GM19463 (cell line): ENCODE results near the gene ATPAF1.
"Not testable (repeated sequence)": the region's sequence is repeated elsewhere in the genome, so short reads cannot be mapped to it uniquely, and the experiment has no call there.

Source experiments
- ATAC-seq: cut with Tn5 transposase; IDR thresholded peaks from one replicate; pipeline ENCODE4 v1.9.1; 2021; ENCODE audit warnings: mild to moderate bottlenecking, moderate library complexity; ENCODE audit not compliant: unreplicated experiment

The ATPAF1 gene

DNA sequence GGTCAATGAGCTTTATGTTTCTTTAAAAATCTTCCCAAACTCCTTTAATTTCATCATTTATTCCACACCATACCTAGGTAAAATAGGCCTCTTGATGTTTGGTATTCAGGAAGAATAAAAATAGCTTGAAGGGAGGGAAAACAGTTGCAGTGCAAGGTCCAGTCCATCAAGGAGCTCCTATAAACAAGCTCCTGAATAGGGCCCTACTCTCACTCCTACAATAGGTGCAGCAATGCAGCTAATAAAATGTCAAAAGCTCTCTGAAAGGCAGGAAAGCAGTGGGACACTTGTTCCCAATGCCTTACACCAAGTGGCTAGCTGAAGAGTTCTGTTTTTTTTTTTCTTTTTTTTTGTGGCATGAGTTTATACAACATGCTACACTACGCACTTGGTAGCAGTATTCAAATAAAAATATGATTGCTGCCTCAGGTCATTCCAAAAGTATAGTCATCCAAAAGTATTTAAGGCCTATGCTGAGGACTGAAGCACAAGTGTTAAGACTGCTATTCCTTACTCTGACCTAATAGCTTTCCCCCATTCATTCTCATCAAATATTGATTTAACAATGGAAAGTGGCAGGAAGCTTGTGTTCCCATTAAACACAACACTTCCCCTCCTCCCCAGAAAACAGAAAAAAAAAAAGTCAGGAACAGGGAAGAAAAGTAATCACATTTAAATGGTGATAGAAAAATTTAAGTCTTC, 13.3 kb upstream of the ATPAF1 start:
- ATAC-seq: no peak

DNA sequence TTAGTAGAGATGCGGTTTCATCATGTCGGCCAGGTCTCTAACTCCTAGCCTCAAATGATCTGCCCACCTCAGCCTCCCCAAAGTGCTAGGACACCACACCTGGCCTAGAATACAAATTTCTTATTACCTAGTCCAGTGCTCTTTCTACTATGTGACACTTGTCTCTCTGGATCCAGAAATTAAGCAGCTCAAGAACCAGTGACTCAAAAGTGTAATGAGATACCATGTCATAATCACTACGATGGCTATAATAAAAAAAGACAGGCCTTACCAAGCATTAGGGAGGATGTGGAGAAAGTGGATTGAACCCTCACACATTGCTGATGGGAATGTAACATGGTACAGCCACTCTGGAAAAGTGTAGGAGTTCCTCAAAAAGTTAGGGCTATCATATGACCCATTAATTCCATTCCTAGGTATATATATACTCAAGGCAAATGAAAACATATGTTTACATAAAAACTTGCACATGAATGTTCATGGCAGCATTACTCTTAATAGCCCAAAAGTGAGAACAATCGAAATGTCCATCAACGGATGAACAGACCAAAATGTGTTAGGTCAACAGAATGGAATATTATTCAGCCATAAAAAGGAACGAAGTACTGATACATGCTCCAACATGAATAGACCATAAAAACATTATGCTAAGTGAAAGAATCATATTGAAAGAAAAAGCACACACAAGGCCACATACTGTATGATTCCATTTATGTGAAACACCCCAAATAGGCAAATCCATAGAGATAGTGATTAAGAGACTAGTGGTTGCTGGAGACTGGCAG, 11.8 kb upstream of the ATPAF1 start:
- ATAC-seq: no peak

DNA sequence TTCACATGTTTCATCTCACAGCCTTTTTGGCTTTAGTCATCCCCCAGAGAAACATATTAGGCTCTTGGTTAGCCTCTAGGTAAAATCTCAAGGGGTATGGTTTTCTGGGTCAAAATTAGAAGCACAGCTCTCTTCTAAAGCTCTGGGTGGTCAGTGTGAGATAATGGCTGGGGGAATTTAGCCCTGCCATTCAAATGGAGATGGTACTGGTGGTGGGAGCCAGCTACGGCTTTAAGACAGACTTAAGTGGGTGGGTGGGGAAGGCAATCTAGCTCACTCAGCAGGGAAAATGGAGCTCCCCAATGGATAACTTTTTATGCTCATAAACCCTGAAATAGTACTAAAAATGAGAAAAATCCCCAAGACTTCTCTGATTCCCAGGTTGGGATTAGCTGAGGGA, 9.2 kb upstream of the ATPAF1 start:
- ATAC-seq: no peak

DNA sequence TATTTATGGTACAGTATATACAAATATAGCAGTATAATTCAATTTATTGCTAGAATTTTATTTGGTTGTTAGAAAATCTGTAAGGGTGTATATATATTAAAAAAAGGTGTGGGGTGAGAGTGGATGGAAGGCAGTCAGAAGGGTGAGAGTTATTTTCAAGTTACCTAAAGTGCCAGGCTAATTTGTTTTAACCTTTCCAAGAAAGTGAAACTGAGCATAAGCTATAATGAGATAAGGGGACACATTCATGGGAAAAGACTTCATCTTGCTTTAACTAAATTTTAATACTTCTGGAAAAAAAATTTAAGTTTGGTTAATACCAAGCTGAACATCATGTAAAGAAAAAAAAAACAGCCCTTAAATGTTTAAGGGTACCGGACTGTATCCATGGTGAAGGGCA, 8.4 kb upstream of the ATPAF1 start:
- ATAC-seq: no peak

DNA sequence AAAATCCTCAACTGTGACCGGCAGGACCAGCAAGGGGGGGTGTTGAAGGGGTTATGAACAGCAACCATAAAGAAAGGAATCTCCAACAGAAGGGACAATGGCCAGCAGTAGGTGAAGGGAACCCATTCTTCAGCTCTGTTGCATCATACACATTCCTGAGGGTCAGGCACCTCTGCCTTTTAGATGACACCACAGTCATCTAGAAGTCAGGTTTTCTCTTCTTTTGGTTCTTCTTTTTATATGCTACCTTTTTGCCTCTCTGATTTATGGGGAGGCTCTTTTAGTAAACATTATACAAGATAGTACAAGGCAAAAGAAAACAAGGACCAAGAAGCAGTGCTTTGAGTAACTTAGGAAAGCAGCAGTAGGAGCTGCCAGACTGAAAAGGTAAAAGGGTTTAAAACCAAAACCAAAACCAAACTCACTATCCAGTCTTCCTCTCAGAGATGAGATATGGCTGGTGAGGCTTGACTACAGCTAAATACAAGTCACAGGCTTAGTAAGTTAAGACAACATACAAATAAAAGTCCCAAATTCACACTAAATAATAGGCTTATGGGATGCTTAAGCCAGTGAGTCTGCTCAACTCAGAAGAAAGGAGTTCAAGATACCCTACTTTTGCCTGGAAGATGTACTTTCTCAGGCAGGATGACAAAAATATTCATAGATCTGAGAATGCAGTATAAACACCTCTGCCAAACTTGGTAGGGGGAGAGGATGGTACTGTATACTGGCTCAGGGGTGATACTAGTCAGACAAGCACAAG, 7.6 kb upstream of the ATPAF1 start:
- peak; percentile 61 for ATAC-seq

DNA sequence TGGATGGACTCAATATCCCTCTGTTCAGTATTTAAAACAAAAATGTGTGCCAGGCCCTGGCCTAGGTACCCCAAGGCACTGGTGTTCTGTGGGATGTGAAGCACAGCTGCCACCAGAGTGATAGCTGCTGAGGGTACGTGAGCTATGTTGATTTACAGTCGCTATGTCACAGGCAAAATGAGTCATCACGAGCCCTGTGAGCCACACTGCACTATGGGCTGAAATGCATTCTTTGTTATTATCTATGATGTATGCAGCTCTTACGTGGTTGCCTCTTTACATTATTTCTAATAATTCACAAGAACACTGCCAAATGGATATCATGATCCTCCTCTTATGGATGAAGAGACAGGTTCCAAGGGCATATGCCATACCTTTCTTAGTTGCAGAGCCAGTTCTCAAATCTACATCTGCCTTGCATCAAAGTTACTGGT, 5.6 kb upstream of the ATPAF1 start:
- no peak for ATAC-seq

DNA sequence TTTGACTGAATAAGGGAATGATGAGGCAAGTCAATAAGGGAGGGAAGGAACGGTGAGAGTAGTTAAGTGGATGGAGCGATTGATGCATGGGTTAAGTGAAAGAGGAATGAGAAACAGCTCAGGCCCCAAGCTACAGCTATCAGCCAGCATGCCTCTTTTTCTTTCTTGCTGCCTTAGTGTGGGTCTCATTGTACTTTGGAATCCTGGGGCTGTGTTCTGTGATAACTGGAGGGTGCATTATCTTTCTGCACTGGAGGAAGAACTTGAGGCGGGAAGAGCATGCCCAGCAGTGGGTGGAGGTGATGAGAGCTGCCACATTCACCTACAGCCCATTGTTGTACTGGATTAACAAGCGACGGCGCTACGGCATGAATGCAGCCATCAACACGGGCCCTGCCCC, 4.5 kb upstream of the ATPAF1 start:
- no peak for ATAC-seq

DNA sequence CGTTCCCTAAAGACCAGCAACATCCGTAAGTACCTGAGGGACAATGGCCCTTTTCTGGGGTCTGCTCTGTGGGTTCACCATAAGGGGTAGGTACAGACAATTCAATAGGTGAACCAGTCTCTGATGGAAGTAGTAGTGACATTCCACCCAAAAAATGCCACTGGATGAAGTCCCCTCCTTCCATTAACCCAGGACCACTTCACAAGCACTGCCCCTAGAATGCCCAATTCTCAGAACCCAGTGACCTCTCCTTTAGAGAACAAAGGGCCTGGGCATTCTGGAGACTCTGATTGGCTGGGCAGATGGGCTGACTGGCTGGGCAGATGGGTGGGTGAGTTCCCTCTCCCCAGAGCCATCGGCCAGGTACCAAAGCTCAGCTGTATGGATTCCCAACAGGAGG, 3.4 kb upstream of the ATPAF1 start, which contains the start of gene TEX38:
TSS of gene TEX38 (plus strand) at position 301 of the 400 bp plus-strand sequence. CDS start at position 382, 81 bp downstream.
- no peak for ATAC-seq

DNA sequence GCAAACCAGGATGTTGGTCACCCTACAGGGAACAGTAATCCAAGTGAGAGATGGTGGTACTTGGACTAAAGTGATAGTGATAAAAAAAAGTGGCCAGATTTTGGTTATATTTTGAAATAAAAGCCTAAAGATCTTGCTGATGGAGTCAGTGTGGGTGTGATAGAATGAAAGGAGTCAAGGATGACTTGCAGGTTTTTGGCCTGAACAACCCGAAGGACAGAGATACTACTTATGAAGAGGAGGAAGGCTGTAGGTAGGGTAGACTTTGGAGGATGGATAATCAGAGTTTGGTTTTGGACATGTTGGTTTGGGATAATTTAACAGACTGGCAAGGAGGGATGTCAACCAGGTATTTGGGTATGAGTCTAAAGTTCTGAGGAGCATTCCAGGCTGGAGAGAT, 2.0 kb upstream of the ATPAF1 start:
- ATAC-seq: no peak

DNA sequence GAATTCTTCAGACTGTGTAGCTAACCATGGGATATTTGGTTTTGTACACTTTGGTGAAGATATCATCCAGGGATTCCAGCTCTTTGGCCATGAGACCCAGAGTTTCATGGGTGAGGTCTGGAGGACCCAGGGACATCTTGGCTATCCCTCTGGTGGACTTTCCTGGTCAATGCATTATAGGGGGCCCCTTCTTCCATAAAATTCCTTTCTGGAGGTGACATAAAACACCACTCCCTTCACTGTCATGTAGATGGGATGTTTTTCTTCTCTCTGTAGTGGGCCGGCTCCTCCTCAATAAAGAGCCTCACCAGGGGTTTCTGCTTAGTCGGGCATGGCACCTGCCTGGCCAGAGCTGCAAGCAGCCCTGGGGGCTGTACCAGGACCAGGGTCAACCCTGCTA, 2.2 kb downstream of the ATPAF1 start:
- no peak for ATAC-seq

DNA sequence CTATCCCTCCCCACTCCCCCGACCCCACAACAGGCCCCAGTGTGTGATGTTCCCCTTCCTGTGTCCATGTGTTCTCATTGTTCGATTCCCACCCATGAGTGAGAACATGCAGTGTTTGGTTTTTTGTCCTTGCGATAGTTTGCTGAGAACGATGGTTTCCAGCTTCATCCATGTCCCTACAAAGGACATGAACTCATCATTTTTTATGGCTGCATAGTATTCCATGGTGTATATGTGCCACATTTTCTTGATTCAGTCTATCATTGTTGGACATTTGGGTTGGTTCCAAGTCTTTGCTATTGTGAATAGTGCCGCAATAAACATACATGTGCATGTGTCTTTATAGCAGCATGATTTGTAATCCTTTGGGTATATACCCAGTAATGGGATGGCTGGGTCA, 5.2 kb downstream of the ATPAF1 start:
- ATAC-seq: not testable (repeated sequence)

DNA sequence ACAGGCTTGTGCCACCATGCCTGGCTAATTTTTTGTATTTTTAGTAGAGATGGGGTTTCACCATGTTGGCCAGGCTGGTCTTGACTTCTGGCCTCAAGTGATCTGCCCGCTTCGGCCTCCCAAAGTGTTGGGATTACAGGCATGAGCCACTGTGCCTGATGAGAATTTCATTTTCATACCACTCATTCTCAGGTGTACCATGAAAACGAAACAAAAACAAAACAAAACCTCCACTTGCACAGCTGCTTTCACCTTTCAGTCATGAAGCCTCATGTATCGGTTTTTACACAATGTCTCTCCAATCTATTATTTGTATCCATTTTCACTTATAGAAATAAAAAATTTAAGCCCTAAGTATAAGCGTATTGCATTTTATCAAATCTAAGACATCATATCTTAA, 8.0 kb downstream of the ATPAF1 start:
- not testable (repeated sequence) for ATAC-seq

DNA sequence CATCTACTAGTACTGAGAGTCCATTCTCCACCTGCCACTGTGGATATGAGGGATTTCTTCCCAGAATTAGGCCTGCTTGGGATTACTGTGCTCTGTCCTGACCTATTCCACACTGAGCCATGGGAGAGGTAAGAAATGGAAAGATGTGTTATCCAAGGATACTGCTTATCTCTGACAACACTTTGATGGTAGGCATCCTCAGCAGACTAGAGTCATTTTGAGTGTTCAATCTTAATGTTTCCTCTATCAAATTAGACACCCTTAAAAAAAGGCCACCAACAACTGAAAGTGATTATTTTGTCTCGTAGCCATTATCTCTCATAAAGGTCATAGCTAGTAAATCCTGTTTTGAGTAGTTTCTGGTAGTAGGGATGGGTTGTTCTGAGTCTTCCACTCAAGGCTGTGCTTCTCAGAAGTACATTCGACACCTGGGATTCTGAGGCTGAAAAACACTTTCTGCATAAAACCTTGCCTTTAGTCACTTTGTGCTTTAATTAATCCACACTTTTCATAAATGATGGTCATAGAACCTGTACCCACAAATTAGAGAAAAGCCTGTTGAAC, 8.8 kb downstream of the ATPAF1 start:
- no peak for ATAC-seq

DNA sequence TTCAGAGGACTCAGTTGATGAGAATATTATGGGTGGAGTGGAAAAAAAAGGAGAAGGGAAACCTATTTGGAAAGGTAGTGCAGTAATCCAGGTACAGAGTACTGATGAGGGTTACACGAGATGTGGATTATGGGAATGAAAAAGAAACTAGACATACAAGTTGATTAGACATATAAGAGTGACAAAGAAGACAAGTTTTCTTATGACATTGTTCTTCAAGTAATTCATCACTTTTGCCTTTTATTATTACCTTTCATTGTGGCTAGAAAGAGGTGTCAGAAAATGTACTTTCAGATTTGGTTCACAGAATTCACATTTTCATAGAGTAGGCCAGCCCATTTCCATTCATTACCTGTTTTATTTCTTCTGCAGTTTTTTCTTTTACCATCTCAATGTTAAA, 10.4 kb downstream of the ATPAF1 start:
- no peak for ATAC-seq

DNA sequence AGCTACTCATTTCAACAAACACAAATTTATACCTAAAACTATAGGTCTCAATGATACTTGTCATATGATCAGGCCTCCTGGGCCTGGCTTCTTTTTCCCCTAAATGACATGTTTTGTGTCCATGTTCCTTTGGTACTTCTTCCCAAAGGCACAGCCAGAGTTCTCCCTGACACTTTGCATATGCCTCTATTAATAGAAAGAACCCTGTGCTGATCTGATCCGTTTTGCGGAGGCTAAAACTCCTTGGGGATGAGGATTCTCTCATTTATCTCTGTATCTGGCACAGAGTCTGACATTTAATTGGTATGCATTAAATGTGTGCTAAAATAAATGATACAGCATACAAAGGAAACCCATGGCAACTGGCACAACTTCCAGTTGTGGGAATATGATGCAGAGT, 11.5 kb downstream of the ATPAF1 start:
- ATAC-seq: no peak

DNA sequence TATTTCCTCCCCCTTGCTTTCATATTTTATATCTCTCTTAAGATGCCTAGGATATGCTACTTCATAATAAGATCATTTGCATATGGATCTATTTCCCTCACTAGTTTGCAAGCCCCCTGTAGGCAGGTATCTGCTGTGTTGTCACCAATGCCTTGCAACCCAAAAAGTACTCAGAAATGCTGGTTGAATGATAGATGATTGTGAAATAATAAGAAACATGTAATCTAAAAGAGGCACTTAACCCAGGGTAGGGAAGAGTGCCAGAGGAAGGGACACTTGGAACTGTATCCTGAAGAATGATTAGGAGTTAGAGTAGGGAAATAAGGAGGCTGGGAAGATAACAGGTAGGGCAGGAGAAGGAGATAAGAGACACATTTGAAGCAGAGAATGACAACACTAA, 12.3 kb downstream of the ATPAF1 start:
- ATAC-seq: no peak

DNA sequence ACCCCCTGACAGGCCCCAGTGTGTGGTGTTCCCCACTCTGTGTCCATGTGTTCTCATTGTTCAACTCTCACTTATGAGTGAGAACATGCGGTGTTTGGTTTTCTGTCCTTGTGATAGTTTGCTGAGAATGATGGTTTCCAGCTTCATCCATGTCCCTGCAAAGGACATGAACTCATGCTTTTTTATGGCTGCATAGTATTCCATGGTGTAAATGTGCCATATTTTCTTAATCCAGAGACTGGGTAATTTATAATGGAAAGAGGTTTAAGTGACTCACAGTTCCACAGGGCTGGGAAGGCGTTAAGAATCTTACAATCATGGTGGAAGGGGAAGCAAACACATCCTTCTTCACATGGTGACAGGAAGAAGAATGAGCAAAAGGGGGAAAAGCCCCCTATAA, 13.5 kb downstream of the ATPAF1 start:
- not testable (repeated sequence) for ATAC-seq

DNA sequence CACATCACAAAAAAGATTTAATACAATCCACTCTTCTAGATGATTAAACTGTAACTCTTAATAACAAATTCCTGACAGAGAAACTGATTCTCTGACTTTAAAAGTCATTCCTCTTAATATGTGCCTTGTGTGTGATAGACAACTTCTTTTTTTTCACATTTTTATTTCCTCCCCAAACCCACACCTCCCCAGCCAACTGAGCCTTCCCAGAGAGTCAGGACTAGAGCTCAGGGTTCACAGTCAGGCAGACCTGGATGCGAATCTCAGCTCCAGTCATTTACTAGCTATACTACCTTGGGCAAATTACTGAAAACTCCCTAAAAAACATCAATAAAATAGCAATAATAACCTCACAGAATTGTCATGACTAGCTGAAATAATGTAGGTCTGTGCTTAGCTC, 14.2 kb downstream of the ATPAF1 start:
- no peak for ATAC-seq

DNA sequence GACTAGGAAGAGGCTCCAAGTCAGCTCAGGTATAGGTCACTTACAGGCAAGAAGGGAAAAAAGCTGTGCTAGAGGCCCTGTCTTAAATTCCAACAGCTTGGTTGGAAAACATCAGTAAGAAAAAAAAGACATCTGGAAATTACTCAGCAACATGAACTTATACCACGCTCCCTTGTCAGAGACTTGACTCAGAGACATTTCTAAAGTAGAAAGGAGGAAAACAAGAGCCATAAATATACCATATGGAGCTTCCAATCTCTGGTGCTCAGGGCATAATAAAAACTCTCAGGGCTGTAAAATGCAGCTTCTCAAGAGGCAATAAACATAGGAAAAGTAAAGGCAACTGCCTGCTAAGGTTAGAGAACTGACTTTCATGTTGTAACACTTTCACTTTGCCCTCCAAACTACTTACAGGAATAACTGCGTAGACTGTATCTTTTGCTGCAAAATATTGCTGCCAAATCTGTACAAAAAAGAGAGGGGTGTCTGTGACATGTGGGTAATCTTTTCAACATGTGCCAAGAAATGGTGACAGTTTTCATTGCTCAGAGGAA, 14.7 kb downstream of the ATPAF1 start:
- no peak for ATAC-seq

DNA sequence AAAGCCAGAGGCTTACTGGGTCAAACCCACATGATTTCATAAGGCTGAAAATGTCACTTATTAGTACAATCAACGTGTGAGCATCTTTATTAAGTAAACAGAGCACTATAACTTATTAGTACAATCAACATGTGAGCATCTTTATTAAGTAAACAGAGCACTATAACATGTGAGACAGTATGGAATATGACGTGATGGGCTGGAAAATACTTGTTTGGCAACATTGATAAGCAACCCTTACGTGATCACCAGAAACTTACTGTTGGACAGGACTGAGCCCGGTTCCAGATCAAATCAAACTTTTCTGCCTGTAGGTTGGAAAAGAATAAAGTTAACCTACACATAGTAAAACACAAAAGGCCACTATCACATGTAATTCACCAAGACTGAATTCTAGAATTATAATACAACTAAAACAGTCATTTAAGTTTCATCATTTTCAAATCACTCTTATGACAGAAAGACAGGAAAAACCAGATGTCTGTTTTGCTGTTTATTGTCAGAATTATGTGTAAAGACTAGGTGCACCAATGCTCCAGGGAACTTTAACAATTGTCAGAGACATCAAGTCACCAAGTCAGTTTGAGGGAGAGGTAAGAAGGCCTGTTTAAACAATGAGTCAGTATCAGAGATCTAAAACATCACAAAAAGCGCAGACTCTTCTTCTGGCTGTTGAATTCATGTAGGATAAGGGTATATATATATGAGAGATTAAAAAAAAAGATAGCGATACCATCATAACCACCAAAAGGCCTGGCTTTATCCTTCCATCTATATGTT, 15.7 kb downstream of the ATPAF1 start:
- no peak for ATAC-seq
